GM18868 (cell line): Measurements from ENCODE around the gene PDE8A.
"Not testable (repeated sequence)": the region's sequence is repeated elsewhere in the genome, so short reads cannot be mapped to it uniquely, and the experiment has no call there.

Experiments
- ATAC-seq: cut with Tn5 transposase; IDR thresholded peaks from one replicate; pipeline ENCODE4 v1.9.1; 2021; ENCODE audit warnings: mild to moderate bottlenecking, moderate library complexity; ENCODE audit not compliant: unreplicated experiment

The PDE8A gene

GRCh38 chr15:85164841-85165466 is 183.3 kb downstream of the PDE8A start:
- no peak for ATAC-seq

DNA sequence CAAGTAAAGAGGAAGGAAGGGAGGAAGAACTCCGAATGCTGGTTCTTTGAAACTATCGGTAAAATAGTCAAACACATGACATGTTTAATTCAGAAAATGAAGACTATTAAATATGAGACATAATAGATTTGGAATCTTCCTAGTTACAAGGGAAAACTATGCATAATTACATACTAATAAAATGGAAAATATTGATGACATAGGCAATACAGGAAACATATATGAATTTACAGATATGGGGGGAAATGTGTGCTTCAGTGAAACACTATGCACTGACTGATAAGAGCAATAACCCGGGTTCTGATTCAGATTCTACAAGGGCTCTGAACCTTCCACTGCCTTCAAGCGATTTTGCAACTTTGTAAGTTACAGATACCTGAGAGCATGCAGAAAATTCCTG is 185.9 kb downstream of the PDE8A start:
- ATAC-seq: no peak

DNA sequence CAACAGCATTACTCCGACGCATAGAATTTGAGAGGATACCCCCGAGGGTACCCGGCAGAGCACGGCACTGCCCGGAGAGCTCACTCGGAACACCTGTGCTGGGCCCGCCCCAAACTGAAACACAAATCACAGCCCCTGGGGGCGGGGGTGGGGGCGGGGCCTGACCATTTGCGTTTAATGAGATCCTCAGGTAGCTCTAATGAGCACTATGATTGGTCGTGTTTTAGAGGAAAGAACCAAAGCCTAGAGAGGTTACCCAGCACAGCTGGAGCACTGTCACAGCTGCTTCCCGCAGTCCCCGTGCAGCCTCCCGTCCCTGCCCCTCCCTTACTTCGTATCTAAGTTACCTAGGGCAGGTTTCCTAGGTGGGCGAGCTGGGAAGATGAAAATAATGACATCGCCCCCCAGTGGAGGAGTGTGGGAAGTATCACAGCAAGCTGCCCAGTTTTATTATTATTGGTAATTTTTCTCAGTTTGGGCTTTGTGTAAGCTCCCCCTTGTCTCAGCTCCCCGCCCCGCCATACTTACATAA is 187.1 kb downstream of the PDE8A start:
- no peak for ATAC-seq

DNA sequence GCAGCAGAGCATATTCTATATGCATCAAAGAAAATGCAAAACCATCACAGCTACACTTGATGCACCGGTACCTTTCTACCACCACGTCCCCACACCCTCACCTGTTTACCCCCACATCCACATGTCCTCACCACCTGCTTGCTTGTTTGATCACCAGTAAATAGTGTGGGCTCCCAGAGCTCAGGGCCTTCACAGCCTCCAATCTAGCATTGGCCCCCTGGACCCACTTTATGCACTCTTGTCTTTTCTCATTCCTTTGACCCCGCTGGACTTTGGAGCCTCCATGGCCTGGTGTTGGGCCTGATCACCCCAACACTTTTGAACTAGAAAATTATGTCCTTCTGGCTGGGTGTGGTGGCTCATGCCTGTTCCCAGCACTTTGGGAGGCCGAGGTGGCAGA is 190.1 kb downstream of the PDE8A start:
- no peak for ATAC-seq

DNA sequence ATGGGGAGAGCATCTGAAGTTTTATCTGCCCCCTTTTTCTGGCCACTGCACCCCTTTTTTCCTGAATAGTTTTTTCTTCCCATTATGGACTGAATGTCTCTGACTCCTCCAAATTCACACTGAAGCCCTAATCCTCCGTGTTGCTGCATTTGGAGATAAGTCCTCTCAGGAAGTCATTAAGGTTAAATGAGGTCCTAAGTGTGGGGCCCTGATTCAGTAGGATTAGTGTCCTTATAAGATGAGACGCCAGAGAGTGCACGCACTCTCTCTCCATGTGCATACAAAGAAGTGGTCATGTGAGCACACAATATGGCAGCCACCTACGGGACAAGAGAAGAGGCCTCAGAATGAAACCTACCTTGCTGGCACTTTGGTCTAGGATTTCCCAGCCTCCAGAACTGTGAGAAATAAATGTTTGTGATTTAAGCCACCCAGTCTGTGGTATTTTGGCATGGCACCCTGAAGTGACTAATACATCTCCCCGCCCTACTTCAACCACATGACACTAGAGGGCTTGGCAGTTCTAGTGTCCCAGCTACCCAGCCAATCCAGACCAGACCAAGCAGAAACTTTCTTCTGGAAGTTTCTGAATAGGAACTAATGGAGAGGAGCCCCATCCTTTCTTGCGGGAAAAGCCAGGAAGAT is 191.3 kb downstream of the PDE8A start:
- no peak for ATAC-seq

GRCh38 chr15:85173630-85174029 is 192.0 kb downstream of the PDE8A start:
- not testable (repeated sequence) for ATAC-seq

- no peak for ATAC-seq
Measured at GRCh38 chr15:85174521-85174920, 192.9 kb downstream of the PDE8A start.

- ATAC-seq: not testable (repeated sequence)
Measured at GRCh38 chr15:85177042-85177515, 195.4 kb downstream of the PDE8A start.

DNA sequence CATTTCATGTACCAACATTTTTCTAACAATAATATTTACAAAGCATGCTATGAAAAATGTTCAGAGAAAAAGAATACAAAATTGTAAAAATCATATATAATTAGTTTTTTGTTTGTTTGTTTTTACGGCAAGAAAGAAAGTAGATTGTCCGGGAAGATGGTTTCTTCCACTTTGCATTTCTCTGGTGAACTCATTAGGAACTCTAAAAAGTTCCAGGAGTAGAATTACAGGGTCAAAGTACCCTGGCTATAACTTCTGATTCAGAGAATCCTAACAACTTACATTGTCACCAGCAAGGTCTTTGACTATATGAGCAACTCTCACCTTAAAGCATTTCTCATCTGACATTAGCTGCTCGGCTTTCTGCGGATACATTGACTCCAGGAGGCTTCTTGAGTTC is 196.7 kb downstream of the PDE8A start:
- no peak for ATAC-seq

DNA sequence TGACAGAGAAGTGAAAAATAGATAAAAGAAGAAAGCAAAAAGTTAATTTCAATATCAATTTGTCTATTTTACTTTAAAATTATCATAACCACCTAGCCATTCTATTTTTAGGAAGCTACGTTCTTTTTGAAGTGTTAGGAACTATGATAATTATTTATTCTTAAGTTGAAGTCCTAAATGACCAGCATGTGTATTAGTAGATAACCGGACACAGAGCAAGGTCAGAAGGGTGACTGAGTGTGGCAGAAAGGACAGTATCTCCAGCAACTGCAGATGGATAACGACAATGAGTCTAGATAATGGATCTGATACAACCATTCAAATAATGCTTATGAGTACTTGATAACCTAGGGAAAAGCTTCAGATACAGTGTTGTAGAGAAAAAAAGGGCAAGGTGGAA is 198.0 kb downstream of the PDE8A start:
- ATAC-seq: no peak

- ATAC-seq: not testable (repeated sequence)
Measured at GRCh38 chr15:85185350-85185749, 203.7 kb downstream of the PDE8A start.

DNA sequence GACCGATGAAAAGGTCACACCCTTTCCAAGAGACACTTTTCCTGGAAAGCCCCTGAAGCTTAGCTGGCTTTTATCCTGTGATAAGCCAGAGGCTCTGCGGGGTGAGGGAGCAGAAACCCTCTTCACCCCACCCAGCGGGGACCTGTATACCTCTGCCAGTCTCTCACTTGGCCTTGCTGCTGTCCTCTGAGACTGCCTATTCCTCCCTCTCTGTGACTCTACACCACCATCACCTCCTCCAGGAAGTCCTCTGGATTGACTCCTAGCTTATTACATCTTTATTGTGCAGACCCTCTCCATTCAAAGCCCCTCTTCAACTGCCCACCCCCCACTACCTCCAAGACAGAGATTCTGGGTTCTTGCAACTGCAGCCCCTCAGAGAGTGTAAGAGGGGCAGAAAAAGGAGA is 206.5 kb downstream of the PDE8A start:
- ATAC-seq: not testable (repeated sequence)
